ENCODE results near the gene ECPAS.

GRCh38 chr9:111449705-111450104 is 34.5 kb downstream of the ECPAS start:
- no peak for TF ChIP-seq CTCF (IDR thresholded peaks at IDR 0.05; ENCODE audit: low read depth, low read length)
- TF ChIP-seq EZH2phosphoT487 (IDR thresholded peaks at IDR 0.05; ENCODE audit: low read depth) = no peak

Data from OCI-LY3 (cell line).